Esophagus muscularis mucosa (tissue), 3 donors: ENCODE measurements around the gene AKAP13.

Source experiments
- EP300 ChIP-seq: sonication (generic); formaldehyde crosslinking; IDR thresholded peaks from one replicate; pipeline ENCODE4 v1.6.1; 2017; ENCODE audit warnings: antibody characterized with exemption
- POLR2AphosphoS5 ChIP-seq, 2 donors: sonication (generic); formaldehyde crosslinking; IDR thresholded peaks; one replicate each; pipeline ENCODE4 v1.6.1; 2017; ENCODE audit warnings: antibody characterized with exemption in 2 of 2

DNA sequence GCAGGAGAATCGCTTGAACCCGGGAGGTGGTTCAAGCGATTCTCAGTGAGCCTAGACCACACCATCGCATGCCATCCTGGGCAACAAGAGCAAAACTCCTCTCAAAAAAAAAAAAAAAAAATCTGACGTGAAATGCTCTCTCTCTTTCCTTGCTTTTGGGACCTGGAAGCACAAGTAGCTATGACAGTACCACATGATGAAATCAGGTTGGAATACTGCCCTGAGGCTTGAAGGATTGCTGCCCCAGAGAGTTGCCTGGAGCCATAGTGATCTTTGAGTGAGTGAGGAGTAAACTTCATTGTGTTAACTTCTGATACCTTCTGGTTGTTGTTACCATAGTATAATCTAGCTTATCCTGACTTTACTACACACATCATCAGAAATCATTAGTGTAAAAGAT is 23.3 kb downstream of the AKAP13 start:
- TF ChIP-seq EP300 = no peak
- no peak for TF ChIP-seq POLR2AphosphoS5 (IDR thresholded peaks at IDR 0.05)
